SK-N-SH treated with all-trans-retinoic acid at 6 μM for 48 hours (cell line): ENCODE data around the gene ATP6V1F.

Experiments
- ATAC-seq: fragments of 200-7000 bp; cut with Tn5 transposase; 3 replicates; pipeline ENCODE4 v1.9.1; 2020; ENCODE audit warnings: mild to moderate bottlenecking, moderate library complexity
- BACH2 ChIP-seq: fragments of 250-450 bp; sonication (Bioruptor Pico); IDR thresholded peaks from 2 replicates; pipeline ENCODE4 v1.9.0; 2021; ENCODE audit warnings: mild to moderate bottlenecking, borderline replicate concordance
- CREB5 ChIP-seq: fragments of 250-450 bp; sonication (Bioruptor Pico); IDR thresholded peaks from 2 replicates; pipeline ENCODE4 v1.5.1; 2020; ENCODE audit warnings: low read depth, mild to moderate bottlenecking, moderate library complexity
- CSDC2 ChIP-seq: fragments of 250-450 bp; sonication (Bioruptor Pico); IDR thresholded peaks from 2 replicates; pipeline ENCODE4 v1.5.0; 2020; ENCODE audit warnings: mild to moderate bottlenecking, moderate library complexity
- CSRNP3 ChIP-seq: fragments of 250-450 bp; sonication (Bioruptor Pico); IDR thresholded peaks from 2 replicates; pipeline ENCODE4 v1.5.1; 2021; ENCODE audit warnings: mild to moderate bottlenecking, moderate library complexity
- ESRRG ChIP-seq: fragments of 250-450 bp; sonication (Bioruptor Pico); IDR thresholded peaks from 2 replicates; pipeline ENCODE4 v1.6.1; 2021; ENCODE audit warnings: mild to moderate bottlenecking
- GLIS3 ChIP-seq: fragments of 250-450 bp; sonication (Bioruptor Pico); IDR thresholded peaks from 2 replicates; pipeline ENCODE4 v1.5.0; 2020; ENCODE audit warnings: mild to moderate bottlenecking, moderate library complexity
- ISL1 ChIP-seq: fragments of 250-450 bp; sonication (Bioruptor Pico); IDR thresholded peaks from 2 replicates; pipeline ENCODE4 v2.1.2; 2022; ENCODE audit warnings: mild to moderate bottlenecking, moderate library complexity
- OSR1 ChIP-seq: fragments of 250-450 bp; sonication (Bioruptor Pico); IDR thresholded peaks from 2 replicates; pipeline ENCODE4 v1.8.0; 2022; ENCODE audit warnings: moderate library complexity, mild to moderate bottlenecking, inconsistent platforms
- PATZ1 ChIP-seq: fragments of 250-450 bp; sonication (Bioruptor Pico); IDR thresholded peaks from 2 replicates; pipeline ENCODE4 v1.8.0; 2020; ENCODE audit warnings: mild to moderate bottlenecking, moderate library complexity, borderline replicate concordance
- POU6F1 ChIP-seq: fragments of 250-450 bp; sonication (Bioruptor Pico); IDR thresholded peaks from 2 replicates; pipeline ENCODE4 v1.8.0; 2021; ENCODE audit warnings: low read depth, mild to moderate bottlenecking, moderate library complexity, borderline replicate concordance
- RARB ChIP-seq: fragments of 250-450 bp; sonication (Bioruptor Pico); IDR thresholded peaks from 2 replicates; pipeline ENCODE4 v1.8.0; 2021; ENCODE audit warnings: mild to moderate bottlenecking, moderate library complexity
- SNAI2 ChIP-seq: fragments of 250-450 bp; sonication (Bioruptor Pico); IDR thresholded peaks from 2 replicates; pipeline ENCODE4 v1.5.0; 2020; ENCODE audit warnings: mild to moderate bottlenecking, moderate library complexity
- TCF4 ChIP-seq: fragments of 250-450 bp; sonication (Bioruptor Pico); IDR thresholded peaks from 2 replicates; pipeline ENCODE4 v1.8.0; 2021; ENCODE audit warnings: mild to moderate bottlenecking, moderate library complexity, borderline replicate concordance
- TOX ChIP-seq: fragments of 250-450 bp; sonication (Bioruptor Pico); IDR thresholded peaks from 2 replicates; pipeline ENCODE4 v1.8.0; 2021; ENCODE audit warnings: mild to moderate bottlenecking, moderate library complexity, borderline replicate concordance
- TSHZ2 ChIP-seq: fragments of 250-450 bp; sonication (Bioruptor Pico); IDR thresholded peaks from 2 replicates; pipeline ENCODE4 v1.5.0; 2020; ENCODE audit warnings: mild to moderate bottlenecking, moderate library complexity
- ZFP3 ChIP-seq: fragments of 250-450 bp; sonication (Bioruptor Pico); IDR thresholded peaks from 2 replicates; pipeline ENCODE4 v1.5.0; 2020; ENCODE audit warnings: mild to moderate bottlenecking, moderate library complexity
- ZNF565 ChIP-seq: fragments of 450-650 bp; formaldehyde crosslinking; conservative IDR thresholded peaks from 2 replicates; pipeline ENCODE4 v1.5.0; 2020; ENCODE audit warnings: low read depth, mild to moderate bottlenecking, moderate library complexity
- ZNF70 ChIP-seq: fragments of 450-650 bp; formaldehyde crosslinking; IDR thresholded peaks from 2 replicates; pipeline ENCODE4 v1.5.0; 2020; ENCODE audit warnings: mild to moderate bottlenecking, moderate library complexity
- ZNF8 ChIP-seq: fragments of 450-650 bp; formaldehyde crosslinking; IDR thresholded peaks from 2 replicates; pipeline ENCODE4 v1.5.0; 2020; ENCODE audit warnings: mild to moderate bottlenecking, moderate library complexity

The ATP6V1F gene

GRCh38 chr7:128906766-128907559 is 44.3 kb downstream of the ATP6V1F start:
- no peak for ATAC-seq
- no peak for TF ChIP-seq CSDC2 (CRISPR knock-in tag)
- no peak for TF ChIP-seq PATZ1 (CRISPR knock-in tag)
- TF ChIP-seq ZNF70: no peak
- TF ChIP-seq GLIS3 (CRISPR knock-in tag): no peak
- TF ChIP-seq OSR1 (CRISPR knock-in tag): no peak
- no peak for TF ChIP-seq ZNF565 (CRISPR knock-in tag)
- no peak for TF ChIP-seq CSRNP3 (CRISPR knock-in tag)
- no peak for TF ChIP-seq TCF4

GRCh38 chr7:128908750-128909624 is 46.3 kb downstream of the ATP6V1F start:
- ATAC-seq: no peak
- TF ChIP-seq ZNF70 (no peak), ZNF8 (no peak), RARB (no peak), CREB5 (CRISPR knock-in tag) (no peak), OSR1 (CRISPR knock-in tag) (no peak), SNAI2 (CRISPR knock-in tag) (no peak), BACH2 (CRISPR knock-in tag) (no peak), ZFP3 (CRISPR knock-in tag) (no peak), CSRNP3 (CRISPR knock-in tag) (no peak), POU6F1 (CRISPR knock-in tag) (no peak)

GRCh38 chr7:128909625-128910568 is 47.2 kb downstream of the ATP6V1F start:
- peak; percentile 11; the same call in 2 of the 3 replicates for ATAC-seq
- TF ChIP-seq BACH2 (CRISPR knock-in tag): no peak
- no peak for TF ChIP-seq CSRNP3 (CRISPR knock-in tag)
- no peak for TF ChIP-seq SNAI2 (CRISPR knock-in tag)
- no peak for TF ChIP-seq ISL1 (CRISPR knock-in tag)
- no peak for TF ChIP-seq POU6F1 (CRISPR knock-in tag)
- TF ChIP-seq TSHZ2: no peak
- no peak for TF ChIP-seq OSR1 (CRISPR knock-in tag)
- no peak for TF ChIP-seq TOX (CRISPR knock-in tag)
- TF ChIP-seq ZNF8: no peak
- TF ChIP-seq ESRRG: no peak
- TF ChIP-seq GLIS3 (CRISPR knock-in tag): no peak
